ENCODE results near the gene CSNK1E.

DNA sequence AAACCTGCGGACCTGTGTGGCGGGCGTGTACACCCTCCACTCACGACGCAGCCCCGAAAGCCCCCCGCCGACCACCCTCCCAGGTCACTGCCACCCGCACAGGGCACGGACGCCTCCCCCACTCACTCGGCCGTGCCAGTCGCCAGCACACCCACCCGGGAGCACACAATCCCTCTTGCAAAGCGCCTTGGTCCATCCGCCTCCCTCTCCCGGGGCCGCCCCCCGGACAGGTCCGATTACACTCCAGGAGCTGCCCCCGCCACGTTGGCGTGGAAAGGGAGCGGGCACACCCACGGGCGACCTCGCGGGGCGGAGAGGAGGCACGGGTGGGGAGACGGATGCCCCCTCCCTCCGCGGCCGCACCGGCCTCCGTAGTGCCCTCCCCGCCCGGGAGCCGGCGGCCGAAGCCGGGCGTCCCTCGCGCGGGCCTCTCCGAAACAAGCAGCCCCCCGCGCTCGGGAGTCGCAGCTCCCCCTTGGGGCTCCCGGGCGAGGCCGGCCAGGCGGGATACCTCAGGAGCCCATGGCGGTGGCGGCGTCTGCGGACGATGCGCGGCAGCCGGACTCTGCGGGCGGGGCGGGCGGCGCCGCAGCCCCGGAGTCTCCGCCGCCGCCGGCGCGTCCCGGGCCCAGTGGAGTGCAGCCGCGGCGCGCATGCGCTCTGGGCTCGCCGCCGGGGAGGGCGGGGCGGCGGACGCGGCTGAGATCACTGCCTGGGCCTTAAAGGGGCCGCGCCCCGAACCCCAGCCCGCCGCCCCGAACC, 44.7 kb downstream of the CSNK1E start, which contains the start of gene TMEM184B:
- TF ChIP-seq, protein P1, sequence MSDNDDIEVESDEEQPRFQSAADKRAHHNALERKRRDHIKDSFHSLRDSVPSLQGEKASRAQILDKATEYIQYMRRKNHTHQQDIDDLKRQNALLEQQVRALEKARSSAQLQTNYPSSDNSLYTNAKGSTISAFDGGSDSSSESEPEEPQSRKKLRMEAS (IDR thresholded peaks at IDR 0.05; ENCODE audit: low read depth, low read length) = no peak
- TF ChIP-seq POLR2A (IDR thresholded peaks at IDR 0.05; ENCODE audit: extremely low read depth, insufficient read length) = peak; percentile 49
